Measurements from ENCODE around the gene NFASC. TPM values are rescaled to one million over a fixed set of nuclear protein-coding genes. Genes with fewer than 3 reads are reported as not detected.

Gene NFASC
- total RNA-seq, 2 experiments from 2014 or later: 0.10 to 0.20 TPM

GRCh38 chr1:204878621-204879234 lies 8.1 kb downstream of the NFASC start:
- DNase-seq: no peak
- no peak overlapping the region for H3K27ac Mint-ChIP-seq
- H3K9me3 Mint-ChIP-seq: no peaks in the 10 kb centered on the region
- CTCF ChIA-PET: interaction anchor here (0.7 kb wide), 1 partner anchor 71 kb away, joined by 3 read pairs; no protein-coding TSS in a partner anchor
- intact Hi-C loops (cut with micrococcal nuclease): no loop called here
- H3K27me3 Mint-ChIP-seq (ENCODE audit: low read depth): peaks cover 6% of the 10 kb centered on the region
- no peak overlapping the region for H3K4me3 Mint-ChIP-seq
- no peaks in the 10 kb centered on the region for H3K36me3 Mint-ChIP-seq (ENCODE audit: low read depth)
- H3K4me1 Mint-ChIP-seq (ENCODE audit: low read depth): no peaks in the 10 kb centered on the region

- Mint-ChIP-seq H3K9me3 (no peaks in the 10 kb centered on the region), H3K27ac (no peak overlapping the region), H3K36me3 (ENCODE audit: low read depth) (no peaks in the 10 kb centered on the region), H3K4me3 (no peak overlapping the region), H3K27me3 (ENCODE audit: low read depth) (peaks cover 6% of the 10 kb centered on the region), H3K4me1 (ENCODE audit: low read depth) (no peaks in the 10 kb centered on the region)
- intact Hi-C loops (cut with micrococcal nuclease): no loop called here
- no peak for DNase-seq
- CTCF ChIA-PET: interaction anchor here (0.7 kb wide), 1 partner anchor 72 kb away, joined by 3 read pairs; no protein-coding TSS in a partner anchor
Observed at GRCh38 chr1:204879351-204879750, 8.7 kb downstream of the NFASC start.

- Mint-ChIP-seq H3K27ac (no peak overlapping the region), H3K4me3 (no peak overlapping the region), H3K4me1 (ENCODE audit: low read depth) (no peaks in the 10 kb centered on the region), H3K27me3 (ENCODE audit: low read depth) (peaks cover 9% of the 10 kb centered on the region), H3K36me3 (ENCODE audit: low read depth) (no peaks in the 10 kb centered on the region), H3K9me3 (no peaks in the 10 kb centered on the region)
- CTCF ChIA-PET: no interaction called here
- intact Hi-C loops (cut with micrococcal nuclease): no loop called here
- no peak for DNase-seq
Observed at GRCh38 chr1:204880906-204881305, 10.2 kb downstream of the NFASC start.

GRCh38 chr1:204882479-204882878 lies 11.8 kb downstream of the NFASC start:
- H3K27ac Mint-ChIP-seq: no peak overlapping the region
- no peaks in the 10 kb centered on the region for H3K4me1 Mint-ChIP-seq (ENCODE audit: low read depth)
- no peaks in the 10 kb centered on the region for H3K9me3 Mint-ChIP-seq
- CTCF ChIA-PET: interaction anchor here (1.5 kb wide), 1 partner anchor 60 kb away, joined by 3 read pairs; no protein-coding TSS in a partner anchor
- H3K36me3 Mint-ChIP-seq (ENCODE audit: low read depth): no peaks in the 10 kb centered on the region
- intact Hi-C loops (cut with micrococcal nuclease): no loop called here
- no peak for DNase-seq
- no peak overlapping the region for H3K4me3 Mint-ChIP-seq
- H3K27me3 Mint-ChIP-seq (ENCODE audit: low read depth): peaks cover 5% of the 10 kb centered on the region

GRCh38 chr1:204883405-204883804 lies 12.7 kb downstream of the NFASC start:
- no peak overlapping the region for H3K4me3 Mint-ChIP-seq
- H3K27me3 Mint-ChIP-seq (ENCODE audit: low read depth): peaks cover 9% of the 10 kb centered on the region
- CTCF ChIA-PET: interaction anchor here (1.5 kb wide), 1 partner anchor 59 kb away, joined by 3 read pairs; no protein-coding TSS in a partner anchor
- H3K36me3 Mint-ChIP-seq (ENCODE audit: low read depth): no peaks in the 10 kb centered on the region
- no peaks in the 10 kb centered on the region for H3K4me1 Mint-ChIP-seq (ENCODE audit: low read depth)
- no peaks in the 10 kb centered on the region for H3K9me3 Mint-ChIP-seq
- H3K27ac Mint-ChIP-seq: no peak overlapping the region
- DNase-seq: no peak
- intact Hi-C loops (cut with micrococcal nuclease): no loop called here

- peaks cover 7% of the 10 kb centered on the region for H3K27me3 Mint-ChIP-seq (ENCODE audit: low read depth)
- H3K9me3 Mint-ChIP-seq: no peaks in the 10 kb centered on the region
- no peaks in the 10 kb centered on the region for H3K36me3 Mint-ChIP-seq (ENCODE audit: low read depth)
- CTCF ChIA-PET: no interaction called here
- H3K27ac Mint-ChIP-seq: no peak overlapping the region
- no peak overlapping the region for H3K4me3 Mint-ChIP-seq
- H3K4me1 Mint-ChIP-seq (ENCODE audit: low read depth): no peaks in the 10 kb centered on the region
- intact Hi-C loops (cut with micrococcal nuclease): no loop called here
- no peak for DNase-seq
Observed at GRCh38 chr1:204885288-204885711, 14.6 kb downstream of the NFASC start.

- no peak for DNase-seq
- intact Hi-C loops (cut with micrococcal nuclease): no loop called here
- H3K27ac Mint-ChIP-seq: no peak overlapping the region
- H3K4me1 Mint-ChIP-seq (ENCODE audit: low read depth): no peaks in the 10 kb centered on the region
- H3K36me3 Mint-ChIP-seq (ENCODE audit: low read depth): no peaks in the 10 kb centered on the region
- no peak overlapping the region for H3K4me3 Mint-ChIP-seq
- CTCF ChIA-PET: no interaction called here
- H3K27me3 Mint-ChIP-seq (ENCODE audit: low read depth): peaks cover 7% of the 10 kb centered on the region
- no peaks in the 10 kb centered on the region for H3K9me3 Mint-ChIP-seq
Observed at GRCh38 chr1:204885790-204886189, 15.1 kb downstream of the NFASC start.

- intact Hi-C loops (cut with micrococcal nuclease): no loop called here
- Mint-ChIP-seq H3K36me3 (ENCODE audit: low read depth) (no peaks in the 10 kb centered on the region), H3K4me3 (no peak overlapping the region), H3K27ac (no peak overlapping the region), H3K4me1 (ENCODE audit: low read depth) (no peaks in the 10 kb centered on the region), H3K27me3 (ENCODE audit: low read depth) (peaks cover 7% of the 10 kb centered on the region), H3K9me3 (no peaks in the 10 kb centered on the region)
- CTCF ChIA-PET: interaction anchor here (0.5 to 1.1 kb wide), 2 partner anchors 53 to 341 kb away, joined by 4 read pairs; no protein-coding TSS in a partner anchor
- DNase-seq: no peak
Observed at GRCh38 chr1:204887846-204888245, 17.2 kb downstream of the NFASC start.

- H3K4me1 Mint-ChIP-seq (ENCODE audit: low read depth): no peaks in the 10 kb centered on the region
- H3K27me3 Mint-ChIP-seq (ENCODE audit: low read depth): peaks cover 12% of the 10 kb centered on the region
- no peak overlapping the region for H3K27ac Mint-ChIP-seq
- CTCF ChIA-PET: interaction anchor here (1.1 kb wide), 1 partner anchor 53 kb away, joined by 4 read pairs; no protein-coding TSS in a partner anchor
- DNase-seq: no peak
- H3K4me3 Mint-ChIP-seq: no peak overlapping the region
- H3K36me3 Mint-ChIP-seq (ENCODE audit: low read depth): no peaks in the 10 kb centered on the region
- intact Hi-C loops (cut with micrococcal nuclease): no loop called here
- no peaks in the 10 kb centered on the region for H3K9me3 Mint-ChIP-seq
Observed at GRCh38 chr1:204888294-204888693, 17.6 kb downstream of the NFASC start.

GRCh38 chr1:204889681-204890383 lies 19.2 kb downstream of the NFASC start:
- peaks cover 9% of the 10 kb centered on the region for H3K27me3 Mint-ChIP-seq (ENCODE audit: low read depth)
- no peaks in the 10 kb centered on the region for H3K36me3 Mint-ChIP-seq (ENCODE audit: low read depth)
- H3K4me3 Mint-ChIP-seq: no peak overlapping the region
- no peaks in the 10 kb centered on the region for H3K4me1 Mint-ChIP-seq (ENCODE audit: low read depth)
- H3K27ac Mint-ChIP-seq: no peak overlapping the region
- intact Hi-C loops (cut with micrococcal nuclease): no loop called here
- CTCF ChIA-PET: interaction anchor here (0.7 to 2.0 kb wide), 2 partner anchors 52 to 636 kb away, joined by 5 to 6 read pairs; no protein-coding TSS in a partner anchor
- DNase-seq: peak; percentile 30
- no peaks in the 10 kb centered on the region for H3K9me3 Mint-ChIP-seq

GRCh38 chr1:204891860-204892259 lies 21.2 kb downstream of the NFASC start:
- Mint-ChIP-seq H3K9me3 (no peaks in the 10 kb centered on the region), H3K36me3 (ENCODE audit: low read depth) (no peaks in the 10 kb centered on the region), H3K27ac (no peak overlapping the region), H3K27me3 (ENCODE audit: low read depth) (peaks cover 14% of the 10 kb centered on the region), H3K4me3 (no peak overlapping the region), H3K4me1 (ENCODE audit: low read depth) (no peaks in the 10 kb centered on the region)
- CTCF ChIA-PET: interaction anchor here (2.0 kb wide), 1 partner anchor 50 kb away, joined by 6 read pairs; no protein-coding TSS in a partner anchor
- DNase-seq: no peak
- intact Hi-C loops (cut with micrococcal nuclease): no loop called here

- Mint-ChIP-seq H3K36me3 (ENCODE audit: low read depth) (no peaks in the 10 kb centered on the region), H3K27me3 (ENCODE audit: low read depth) (peaks cover 13% of the 10 kb centered on the region), H3K4me3 (no peak overlapping the region), H3K27ac (no peak overlapping the region), H3K4me1 (ENCODE audit: low read depth) (no peaks in the 10 kb centered on the region), H3K9me3 (no peaks in the 10 kb centered on the region)
- CTCF ChIA-PET: no interaction called here
- DNase-seq: no peak
- intact Hi-C loops (cut with micrococcal nuclease): no loop called here
Observed at GRCh38 chr1:204894031-204894430, 23.4 kb downstream of the NFASC start.

- no peaks in the 10 kb centered on the region for H3K4me1 Mint-ChIP-seq (ENCODE audit: low read depth)
- no peak overlapping the region for H3K4me3 Mint-ChIP-seq
- H3K27me3 Mint-ChIP-seq (ENCODE audit: low read depth): peaks cover 13% of the 10 kb centered on the region
- DNase-seq: no peak
- H3K9me3 Mint-ChIP-seq: no peaks in the 10 kb centered on the region
- intact Hi-C loops (cut with micrococcal nuclease): no loop called here
- CTCF ChIA-PET: no interaction called here
- no peak overlapping the region for H3K27ac Mint-ChIP-seq
- H3K36me3 Mint-ChIP-seq (ENCODE audit: low read depth): no peaks in the 10 kb centered on the region
Observed at GRCh38 chr1:204894606-204895005, 23.9 kb downstream of the NFASC start.

Data from activated naive CD4-positive, alpha-beta T cell treated with anti-CD3 and anti-CD28 coated beads for 36 hours (primary cell).